ENCODE data around the gene PAGE2. TPM values are rescaled to one million over a fixed set of nuclear protein-coding genes. Genes with fewer than 3 reads are reported as not detected.
A peak's percentile ranks its signal among the peaks of the same experiment; 100 is the strongest.
"Not testable (repeated sequence)": the region's sequence is repeated elsewhere in the genome, so short reads cannot be mapped to it uniquely, and the experiment has no call there.

PAGE2 gene
- total RNA-seq (2014; rRNA removed; shearing (Covaris generic)), result not detected in 2 replicates

- no peaks in the 10 kb centered on the region for H3K9me3 ChIP-seq (replicated peaks)
- H3K36me3 ChIP-seq, result no peaks in the 10 kb centered on the region
- H3K4me3 ChIP-seq, result no peak within 1 kb of the TSS
- no peaks in the 10 kb centered on the region for H3K4me1 ChIP-seq (replicated peaks)
- H3K27ac ChIP-seq, result no peak within 1 kb of the TSS
- H3K27me3 ChIP-seq (replicated peaks), result no peaks in the 10 kb centered on the region
- no peak for DNase-seq (ENCODE audit: low read depth in 1 of 2, low spot score in 2 of 2)
These were observed at the start of gene PAGE2 for GRCh38 chrX:55088795-55089489. Gene PAGE2 (plus strand): TSS chrX:55089018. CDS start chrX:55090021, 1,003 bp downstream.

GRCh38 chrX:55039471-55039870 is 49.3 kb upstream of the PAGE2 start:
- DNase-seq (ENCODE audit: low read depth in 1 of 2, low spot score in 2 of 2), result peak in 1 of 2 experiments; percentile 9
- no peaks in the 10 kb centered on the region for H3K36me3 ChIP-seq
- no peak overlapping the region for H3K4me3 ChIP-seq
- no peaks in the 10 kb centered on the region for H3K4me1 ChIP-seq (replicated peaks)
- no peaks in the 10 kb centered on the region for H3K27me3 ChIP-seq (replicated peaks)
- H3K27ac ChIP-seq, result no peak overlapping the region
- no peaks in the 10 kb centered on the region for H3K9me3 ChIP-seq (replicated peaks)

GRCh38 chrX:55041514-55041913 is 47.3 kb upstream of the PAGE2 start:
- no peaks in the 10 kb centered on the region for H3K36me3 ChIP-seq
- H3K9me3 ChIP-seq (replicated peaks), result no peaks in the 10 kb centered on the region
- H3K4me1 ChIP-seq (replicated peaks), result no peaks in the 10 kb centered on the region
- no peak overlapping the region for H3K27ac ChIP-seq
- H3K27me3 ChIP-seq (replicated peaks), result no peaks in the 10 kb centered on the region
- no peak overlapping the region for H3K4me3 ChIP-seq
- no peak for DNase-seq (ENCODE audit: low read depth in 1 of 2, low spot score in 2 of 2)

GRCh38 chrX:55050599-55050998 is 38.2 kb upstream of the PAGE2 start:
- not testable (repeated sequence) for H3K36me3 ChIP-seq; H3K4me3 ChIP-seq; H3K4me1 ChIP-seq (replicated peaks); H3K9me3 ChIP-seq (replicated peaks); H3K27me3 ChIP-seq (replicated peaks); H3K27ac ChIP-seq; DNase-seq (ENCODE audit: low read depth in 1 of 2, low spot score in 2 of 2)

GRCh38 chrX:55056820-55057674 is 31.8 kb upstream of the PAGE2 start:
- H3K4me3 ChIP-seq, result no peak overlapping the region
- H3K27me3 ChIP-seq (replicated peaks), result no peaks in the 10 kb centered on the region
- H3K9me3 ChIP-seq (replicated peaks), result no peaks in the 10 kb centered on the region
- no peaks in the 10 kb centered on the region for H3K36me3 ChIP-seq
- DNase-seq (ENCODE audit: low read depth in 1 of 2, low spot score in 2 of 2), result peak in 1 of 2 experiments; percentile 4
- no peak overlapping the region for H3K27ac ChIP-seq
- H3K4me1 ChIP-seq (replicated peaks), result no peaks in the 10 kb centered on the region

GRCh38 chrX:55057675-55058249 is 31.1 kb upstream of the PAGE2 start:
- Histone ChIP-seq H3K27me3 (replicated peaks) (no peaks in the 10 kb centered on the region), H3K27ac (no peak overlapping the region), H3K36me3 (no peaks in the 10 kb centered on the region), H3K4me1 (replicated peaks) (no peaks in the 10 kb centered on the region), H3K9me3 (replicated peaks) (no peaks in the 10 kb centered on the region), H3K4me3 (no peak overlapping the region)
- peak in 1 of 2 experiments; percentile 5 for DNase-seq (ENCODE audit: low read depth in 1 of 2, low spot score in 2 of 2)

- H3K4me3 ChIP-seq; H3K36me3 ChIP-seq; H3K27me3 ChIP-seq (replicated peaks); H3K27ac ChIP-seq; H3K9me3 ChIP-seq (replicated peaks); DNase-seq (ENCODE audit: low read depth in 1 of 2, low spot score in 2 of 2); H3K4me1 ChIP-seq (replicated peaks): not testable (repeated sequence)
These were observed 21.6 kb upstream of the PAGE2 start for GRCh38 chrX:55067180-55067579.

- no peaks in the 10 kb centered on the region for H3K9me3 ChIP-seq (replicated peaks)
- no peak overlapping the region for H3K4me3 ChIP-seq
- no peaks in the 10 kb centered on the region for H3K27me3 ChIP-seq (replicated peaks)
- H3K27ac ChIP-seq, result no peak overlapping the region
- H3K36me3 ChIP-seq, result no peaks in the 10 kb centered on the region
- no peaks in the 10 kb centered on the region for H3K4me1 ChIP-seq (replicated peaks)
- no peak for DNase-seq (ENCODE audit: low read depth in 1 of 2, low spot score in 2 of 2)
These were observed 16.5 kb upstream of the PAGE2 start for GRCh38 chrX:55072286-55072685.

GRCh38 chrX:55074851-55075467 is 13.9 kb upstream of the PAGE2 start, which contains the start of gene PAGE2B:
Gene PAGE2B (plus strand): TSS chrX:55075030. CDS start chrX:55076042, 1,012 bp downstream.
- Histone ChIP-seq H3K27ac (no peak within 1 kb of the TSS), H3K4me3 (no peak within 1 kb of the TSS), H3K4me1 (replicated peaks) (no peaks in the 10 kb centered on the region), H3K9me3 (replicated peaks) (no peaks in the 10 kb centered on the region), H3K36me3 (no peaks in the 10 kb centered on the region), H3K27me3 (replicated peaks) (no peaks in the 10 kb centered on the region)
- DNase-seq (ENCODE audit: low read depth in 1 of 2, low spot score in 2 of 2), result no peak

GRCh38 chrX:55098691-55099090 is 9.9 kb downstream of the PAGE2 start:
- Histone ChIP-seq H3K4me1 (replicated peaks) (no peaks in the 10 kb centered on the region), H3K27me3 (replicated peaks) (no peaks in the 10 kb centered on the region), H3K36me3 (no peaks in the 10 kb centered on the region), H3K4me3 (no peak overlapping the region), H3K9me3 (replicated peaks) (no peaks in the 10 kb centered on the region), H3K27ac (no peak overlapping the region)
- no peak for DNase-seq (ENCODE audit: low read depth in 1 of 2, low spot score in 2 of 2)

- H3K4me3 ChIP-seq, result no peak overlapping the region
- no peak overlapping the region for H3K27ac ChIP-seq
- no peaks in the 10 kb centered on the region for H3K27me3 ChIP-seq (replicated peaks)
- no peaks in the 10 kb centered on the region for H3K36me3 ChIP-seq
- no peaks in the 10 kb centered on the region for H3K4me1 ChIP-seq (replicated peaks)
- DNase-seq (ENCODE audit: low read depth in 1 of 2, low spot score in 2 of 2), result no peak
- no peaks in the 10 kb centered on the region for H3K9me3 ChIP-seq (replicated peaks)
These were observed 10.3 kb downstream of the PAGE2 start for GRCh38 chrX:55099162-55099561.

GRCh38 chrX:55102754-55103153 is 13.9 kb downstream of the PAGE2 start:
- Histone ChIP-seq H3K4me3 (no peak overlapping the region), H3K27me3 (replicated peaks) (no peaks in the 10 kb centered on the region), H3K4me1 (replicated peaks) (no peaks in the 10 kb centered on the region), H3K27ac (no peak overlapping the region), H3K36me3 (no peaks in the 10 kb centered on the region), H3K9me3 (replicated peaks) (no peaks in the 10 kb centered on the region)
- no peak for DNase-seq (ENCODE audit: low read depth in 1 of 2, low spot score in 2 of 2)

GRCh38 chrX:55107262-55107661 is 18.4 kb downstream of the PAGE2 start:
- no peak for DNase-seq (ENCODE audit: low read depth in 1 of 2, low spot score in 2 of 2)
- no peaks in the 10 kb centered on the region for H3K27me3 ChIP-seq (replicated peaks)
- H3K4me3 ChIP-seq, result no peak overlapping the region
- no peaks in the 10 kb centered on the region for H3K36me3 ChIP-seq
- H3K27ac ChIP-seq, result no peak overlapping the region
- H3K4me1 ChIP-seq (replicated peaks), result no peaks in the 10 kb centered on the region
- H3K9me3 ChIP-seq (replicated peaks), result no peaks in the 10 kb centered on the region
